A549 treated with AZD2906 at 1 μM for 4 hours (cell line): ENCODE data around the gene CEACAM5. TPM values are rescaled to one million over a fixed set of nuclear protein-coding genes. Genes with fewer than 3 reads are reported as not detected.

Experiments
- total RNA-seq: library from RNA; stranded (reverse); fragments of 200-300 nt; extraction: Qiagen RNA extraction; gene quantifications from 5 replicates; pipeline ENCODE4 v1.2.3, GENCODE V29; 2022

Gene CEACAM5
- 1.0 to 2.0 TPM (median 1.5 TPM) in 5 replicates for total RNA-seq

GRCh38 chr19:41708481-41708880 lies at the start of gene CEACAM5:
CEACAM5 (plus strand) TSS chr19:41708626; CDS start chr19:41708732, 106 bp downstream.

GRCh38 chr19:41688098-41688497 lies 20.3 kb upstream of the CEACAM5 start, which contains the start of gene CEACAM7:
CEACAM7 (minus strand) TSS chr19:41688270; CDS start chr19:41688165, 105 bp downstream.

GRCh38 chr19:41755328-41755913 lies 47.0 kb downstream of the CEACAM5 start, which contains the start of gene CEACAM6:
CEACAM6 (plus strand) TSS chr19:41755530; CDS start chr19:41755639, 109 bp downstream.

Other genes with a start within 250 kb of the CEACAM5 start
- 0.08 TPM in 1 of 5 replicates, not detected in the others for gene CEACAM21, start 132.5 kb upstream of the CEACAM5 start, total RNA-seq
- gene CEACAM4, start 81.6 kb upstream of the CEACAM5 start, total RNA-seq = not detected in 5 replicates
- 0.07 to 0.12 TPM (median 0.09 TPM) in 5 replicates for gene CEACAM7, start 20.4 kb upstream of the CEACAM5 start, total RNA-seq
- 13.8 to 21.7 TPM (median 18.1 TPM) in 5 replicates for gene CEACAM6, start 46.9 kb downstream of the CEACAM5 start, total RNA-seq
- not detected in 5 replicates for gene CEACAM3, start 88.0 kb downstream of the CEACAM5 start, total RNA-seq
- not detected in 5 replicates for gene LYPD4, start 136.1 kb downstream of the CEACAM5 start, total RNA-seq
- not detected in 5 replicates for gene DMRTC2, start 136.4 kb downstream of the CEACAM5 start, total RNA-seq
- gene RPS19, start 151.6 kb downstream of the CEACAM5 start, total RNA-seq = 8,904 to 10,355 TPM (median 9,424 TPM) in 5 replicates
- 0.80 to 1.3 TPM (median 1.0 TPM) in 5 replicates for gene CD79A, start 168.7 kb downstream of the CEACAM5 start, total RNA-seq
- gene ARHGEF1, start 174.6 kb downstream of the CEACAM5 start, total RNA-seq = 77.7 to 113 TPM (median 104 TPM) in 5 replicates
- gene ERFL, start 219.8 kb downstream of the CEACAM5 start, total RNA-seq = 0.22 to 0.37 TPM (median 0.28 TPM) in 5 replicates